Stimulated activated naive CD8-positive, alpha-beta T cell treated with anti-CD3 and anti-CD28 coated beads, Interleukin-15, Interleukin-2, amounts not matched to agents 100 U/mL and 50 U/mL, for 24 hours (primary cell): ENCODE measurements around the gene GALNT2.

ENCODE experiments used
- ATAC-seq: fragments of 150-1000 bp; cut with Tn5 transposase; one replicate; pipeline ENCODE4 v1.10.0; 2021
- DNase-seq: peaks from one replicate; pipeline ENCODE4 v3.0.0; 2021

Gene GALNT2

GRCh38 chr1:230300322-230301301 is 233.6 kb downstream of the GALNT2 start:
- no peak for DNase-seq
- ATAC-seq: no peak

- no peak for ATAC-seq
- DNase-seq: no peak
Measured at GRCh38 chr1:230301322-230301721, 234.3 kb downstream of the GALNT2 start.

- ATAC-seq: no peak
- DNase-seq: no peak
Measured at GRCh38 chr1:230301822-230302221, 234.8 kb downstream of the GALNT2 start.

- no peak for ATAC-seq
- DNase-seq: no peak
Measured at GRCh38 chr1:230303069-230303468, 236.0 kb downstream of the GALNT2 start.

GRCh38 chr1:230303822-230304221 is 236.8 kb downstream of the GALNT2 start:
- ATAC-seq: peak; percentile 71
- DNase-seq: no peak

GRCh38 chr1:230306169-230306568 is 239.1 kb downstream of the GALNT2 start:
- peak; percentile 42 for DNase-seq
- peak; percentile 78 for ATAC-seq

GRCh38 chr1:230307213-230307612 is 240.2 kb downstream of the GALNT2 start:
- DNase-seq (no peak), ATAC-seq (no peak)

- ATAC-seq (no peak), DNase-seq (no peak)
Measured at GRCh38 chr1:230308039-230308438, 241.0 kb downstream of the GALNT2 start.

GRCh38 chr1:230308821-230309220 is 241.8 kb downstream of the GALNT2 start:
- ATAC-seq (no peak), DNase-seq (no peak)

- ATAC-seq (no peak), DNase-seq (no peak)
Measured at GRCh38 chr1:230309646-230310177, 242.7 kb downstream of the GALNT2 start.

- DNase-seq: peak; percentile 72
Measured at GRCh38 chr1:230310381-230311163, 243.5 kb downstream of the GALNT2 start.

GRCh38 chr1:230312676-230313075 is 245.6 kb downstream of the GALNT2 start:
- ATAC-seq: no peak
- no peak for DNase-seq

More at GRCh38 chr1:230310381-230311163, 243.5 kb downstream of the GALNT2 start:
- peak; percentile 38 for ATAC-seq

- ATAC-seq: no peak
Measured at GRCh38 chr1:230313453-230314141, 246.6 kb downstream of the GALNT2 start.

GRCh38 chr1:230314142-230314470 is 247.1 kb downstream of the GALNT2 start:
- no peak for ATAC-seq
- no peak for DNase-seq

More at GRCh38 chr1:230313453-230314141, 246.6 kb downstream of the GALNT2 start:
- DNase-seq: no peak

- no peak for ATAC-seq
- no peak for DNase-seq
Measured at GRCh38 chr1:230315099-230315498, 248.1 kb downstream of the GALNT2 start.

GRCh38 chr1:230316864-230317745 is 250.1 kb downstream of the GALNT2 start:
- ATAC-seq (no peak), DNase-seq (no peak)

- ATAC-seq: peak; percentile 19
- DNase-seq: no peak
Measured at GRCh38 chr1:230317823-230318819, 251.1 kb downstream of the GALNT2 start.

GRCh38 chr1:230319014-230319747 is 252.1 kb downstream of the GALNT2 start:
- ATAC-seq (no peak), DNase-seq (no peak)

GRCh38 chr1:230320804-230321203 is 253.8 kb downstream of the GALNT2 start:
- DNase-seq: no peak

More at GRCh38 chr1:230320804-230321203, 253.8 kb downstream of the GALNT2 start:
- ATAC-seq: no peak
